ENCODE results near the gene ZBTB44.

Gene ZBTB44

DNA sequence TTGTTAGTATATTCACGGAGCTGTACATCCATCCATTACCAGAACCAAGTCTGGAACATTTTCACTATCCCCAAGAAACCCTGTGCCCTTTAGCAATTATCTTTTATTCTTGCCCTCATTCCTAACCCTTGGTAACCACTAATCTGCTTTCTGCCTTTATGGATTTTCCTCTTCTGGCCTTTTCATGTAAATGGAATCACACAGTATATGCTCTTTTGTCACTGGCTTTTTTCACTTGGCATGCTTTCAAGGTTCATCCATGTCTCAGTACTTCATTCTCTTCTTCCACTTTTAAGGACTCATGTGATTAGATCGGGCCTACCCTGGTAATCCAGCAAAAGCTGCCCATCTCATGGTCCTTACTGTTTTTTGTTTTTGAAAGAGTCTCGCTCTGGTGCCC, 11.0 kb upstream of the ZBTB44 start:
- Histone ChIP-seq H3K36me3 (ENCODE audit: insufficient read depth, low read length) (no peaks in the 10 kb centered on the region; the same call in 1 of the 2 replicates), H3F3A (ENCODE audit: insufficient read depth, low read length) (no peaks in the 10 kb centered on the region), H3K4me3 (ENCODE audit: low read depth, low read length, poor library complexity, severe bottlenecking) (no peak overlapping the region), H3K9me2 (ENCODE audit: low read depth, low read length) (no peaks in the 10 kb centered on the region), H2AFZ (ENCODE audit: low read length) (no peak overlapping the region), H3K4me2 (ENCODE audit: low read length) (no peak overlapping the region), H4K20me1 (ENCODE audit: insufficient read depth, low read length) (no peaks in the 10 kb centered on the region), H3K9me3 (ENCODE audit: low read length) (0 out of 2 replicates have a peak, but pooled peaks cover 3% of the 10 kb centered on the region), H3K9ac (ENCODE audit: low read length) (no peak overlapping the region), H3K27me3 (ENCODE audit: insufficient read depth, low read length) (no peaks in the 10 kb centered on the region; the same call in 1 of the 2 replicates), H3K79me2 (ENCODE audit: insufficient read depth, low read length) (no peaks in the 10 kb centered on the region), H3K27ac (ENCODE audit: low read depth, low read length, poor library complexity, severe bottlenecking) (no peak overlapping the region), H3K4me1 (ENCODE audit: insufficient read depth, low read length, severe bottlenecking) (no peaks in the 10 kb centered on the region)
- TF ChIP-seq, protein P1, sequence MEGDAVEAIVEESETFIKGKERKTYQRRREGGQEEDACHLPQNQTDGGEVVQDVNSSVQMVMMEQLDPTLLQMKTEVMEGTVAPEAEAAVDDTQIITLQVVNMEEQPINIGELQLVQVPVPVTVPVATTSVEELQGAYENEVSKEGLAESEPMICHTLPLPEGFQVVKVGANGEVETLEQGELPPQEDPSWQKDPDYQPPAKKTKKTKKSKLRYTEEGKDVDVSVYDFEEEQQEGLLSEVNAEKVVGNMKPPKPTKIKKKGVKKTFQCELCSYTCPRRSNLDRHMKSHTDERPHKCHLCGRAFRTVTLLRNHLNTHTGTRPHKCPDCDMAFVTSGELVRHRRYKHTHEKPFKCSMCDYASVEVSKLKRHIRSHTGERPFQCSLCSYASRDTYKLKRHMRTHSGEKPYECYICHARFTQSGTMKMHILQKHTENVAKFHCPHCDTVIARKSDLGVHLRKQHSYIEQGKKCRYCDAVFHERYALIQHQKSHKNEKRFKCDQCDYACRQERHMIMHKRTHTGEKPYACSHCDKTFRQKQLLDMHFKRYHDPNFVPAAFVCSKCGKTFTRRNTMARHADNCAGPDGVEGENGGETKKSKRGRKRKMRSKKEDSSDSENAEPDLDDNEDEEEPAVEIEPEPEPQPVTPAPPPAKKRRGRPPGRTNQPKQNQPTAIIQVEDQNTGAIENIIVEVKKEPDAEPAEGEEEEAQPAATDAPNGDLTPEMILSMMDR (IDR thresholded peaks at IDR 0.05; ENCODE audit: low read length), result no peak
- no peak for TF ChIP-seq EZH2 (IDR thresholded peaks at IDR 0.05; ENCODE audit: borderline replicate concordance, low read length)

DNA sequence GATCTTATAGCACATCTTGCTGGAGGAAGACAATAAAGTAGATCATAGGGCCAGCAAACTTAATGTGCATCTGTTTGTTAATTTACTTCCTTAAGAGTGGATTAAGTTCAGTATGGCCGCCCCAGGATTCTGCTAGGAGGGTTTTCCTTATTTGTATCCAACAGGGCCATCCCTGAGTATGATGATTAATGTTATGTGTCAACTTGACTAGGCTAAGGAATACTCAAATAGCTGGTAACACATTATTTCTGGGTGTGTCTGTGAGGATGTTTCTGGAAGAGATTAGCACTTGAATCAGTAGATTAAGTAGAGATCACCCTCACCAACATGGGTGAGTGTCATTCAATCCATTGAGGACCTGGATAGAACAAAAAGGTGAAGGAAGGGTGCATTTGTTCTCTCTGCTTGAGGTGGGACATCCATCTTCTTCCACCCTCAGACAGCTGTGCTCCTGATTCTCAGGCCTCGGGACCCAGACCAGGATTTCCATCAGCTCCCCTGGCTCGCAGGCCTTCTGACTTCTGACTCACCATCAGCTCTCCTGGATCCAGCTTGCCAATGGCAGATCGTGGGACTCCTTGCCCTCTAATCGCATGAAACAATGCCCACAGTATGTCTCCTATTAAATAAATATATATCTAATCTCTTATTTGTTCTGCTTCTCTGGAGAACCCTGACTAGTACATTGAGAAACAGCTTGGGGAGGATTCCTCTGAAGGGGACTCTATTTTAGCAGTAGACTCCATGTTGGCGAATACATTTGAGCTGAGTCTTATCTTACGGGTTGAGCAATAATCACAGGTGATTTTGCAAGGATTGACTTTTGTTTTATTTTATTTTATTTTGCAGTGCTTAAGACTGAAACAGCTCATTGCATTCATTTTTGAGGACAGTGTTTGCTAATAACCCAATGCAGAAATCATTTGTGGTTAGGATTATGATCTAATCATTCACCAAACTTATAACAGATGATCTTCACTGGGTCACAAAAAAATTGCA, 9.0 kb upstream of the ZBTB44 start:
- Histone ChIP-seq H3K9ac (ENCODE audit: low read length) (no peak overlapping the region), H3K79me2 (ENCODE audit: insufficient read depth, low read length) (no peaks in the 10 kb centered on the region), H2AFZ (ENCODE audit: low read length) (no peak overlapping the region), H3K9me2 (ENCODE audit: low read depth, low read length) (no peaks in the 10 kb centered on the region), H3K4me3 (ENCODE audit: low read depth, low read length, poor library complexity, severe bottlenecking) (no peak overlapping the region), H3K9me3 (ENCODE audit: low read length) (0 out of 2 replicates have a peak, but pooled peaks cover 3% of the 10 kb centered on the region), H4K20me1 (ENCODE audit: insufficient read depth, low read length) (no peaks in the 10 kb centered on the region), H3K27me3 (ENCODE audit: insufficient read depth, low read length) (no peaks in the 10 kb centered on the region; the same call in 1 of the 2 replicates), H3K4me2 (ENCODE audit: low read length) (no peak overlapping the region), H3K36me3 (ENCODE audit: insufficient read depth, low read length) (no peaks in the 10 kb centered on the region; the same call in 1 of the 2 replicates), H3K4me1 (ENCODE audit: insufficient read depth, low read length, severe bottlenecking) (no peaks in the 10 kb centered on the region), H3F3A (ENCODE audit: insufficient read depth, low read length) (no peaks in the 10 kb centered on the region), H3K27ac (ENCODE audit: low read depth, low read length, poor library complexity, severe bottlenecking) (no peak overlapping the region)
- no peak for TF ChIP-seq EZH2 (IDR thresholded peaks at IDR 0.05; ENCODE audit: borderline replicate concordance, low read length)
- TF ChIP-seq, protein P1 (IDR thresholded peaks at IDR 0.05; ENCODE audit: low read length), result no peak

DNA sequence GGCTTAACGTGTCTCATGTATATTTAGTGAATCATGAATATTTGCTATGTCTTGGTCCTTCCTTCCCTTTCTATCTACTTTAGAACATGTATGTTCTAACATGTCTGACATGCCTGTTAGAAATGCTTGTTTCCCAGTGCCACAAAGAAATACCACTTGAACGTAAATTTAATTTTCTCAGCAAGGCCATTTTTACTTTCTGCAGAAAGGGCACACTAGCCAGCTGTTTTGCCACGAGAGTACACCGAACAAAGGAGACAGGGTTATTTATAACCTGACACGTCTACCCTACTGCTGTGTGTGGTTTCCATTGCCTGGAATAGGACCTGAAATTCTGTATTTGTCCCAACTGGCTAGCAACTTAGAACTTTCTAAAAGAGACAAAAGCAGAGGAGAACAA, 7.4 kb upstream of the ZBTB44 start:
- no peak overlapping the region for H3K9ac ChIP-seq (ENCODE audit: low read length)
- H3K9me3 ChIP-seq (ENCODE audit: low read length), result 0 out of 2 replicates have a peak, but pooled peaks cover 3% of the 10 kb centered on the region

More for the DNA sequence above, 7.4 kb upstream of the ZBTB44 start:
- H2AFZ ChIP-seq (ENCODE audit: low read length), result no peak overlapping the region
- no peak overlapping the region for H3K4me3 ChIP-seq (ENCODE audit: low read depth, low read length, poor library complexity, severe bottlenecking)
- no peaks in the 10 kb centered on the region; the same call in 1 of the 2 replicates for H3K36me3 ChIP-seq (ENCODE audit: insufficient read depth, low read length)
- no peaks in the 10 kb centered on the region for H3K4me1 ChIP-seq (ENCODE audit: insufficient read depth, low read length, severe bottlenecking)
- H3K79me2 ChIP-seq (ENCODE audit: insufficient read depth, low read length), result no peaks in the 10 kb centered on the region
- no peaks in the 10 kb centered on the region for H3K9me2 ChIP-seq (ENCODE audit: low read depth, low read length)
- no peaks in the 10 kb centered on the region for H4K20me1 ChIP-seq (ENCODE audit: insufficient read depth, low read length)
- no peak overlapping the region for H3K27ac ChIP-seq (ENCODE audit: low read depth, low read length, poor library complexity, severe bottlenecking)
- H3K27me3 ChIP-seq (ENCODE audit: insufficient read depth, low read length), result no peaks in the 10 kb centered on the region; the same call in 1 of the 2 replicates
- H3K4me2 ChIP-seq (ENCODE audit: low read length), result no peak overlapping the region
- TF ChIP-seq EZH2 (IDR thresholded peaks at IDR 0.05; ENCODE audit: borderline replicate concordance, low read length), result no peak
- H3F3A ChIP-seq (ENCODE audit: insufficient read depth, low read length), result no peaks in the 10 kb centered on the region
